DND-41 (cell line): ENCODE measurements around the gene MICAL2.

Experiments
- ATAC-seq: fragments of 200-7000 bp; cut with Tn5 transposase; 3 replicates; pipeline ENCODE4 v1.9.1; 2021; ENCODE audit warnings: low read depth; ENCODE audit not compliant: insufficient read depth
- DNase-seq: peaks from one replicate; pipeline ENCODE4 v3.0.0-alpha.2; 2020
- H2AFZ ChIP-seq: 2 replicates; pipeline ENCODE4 v1.6.0; 2012; ENCODE audit warnings: low read depth, low read length
- H3K27ac ChIP-seq: 2 replicates; pipeline ENCODE4 v1.5.1; 2012; ENCODE audit warnings: low read length, inconsistent platforms
- H3K27me3 ChIP-seq: fragments of 200-600 bp; sonication (generic); 2 replicates; pipeline ENCODE4 v1.6.0; 2012; ENCODE audit warnings: low read length, mild to moderate bottlenecking, inconsistent platforms; ENCODE audit not compliant: insufficient read depth, poor library complexity
- H3K36me3 ChIP-seq: 2 replicates; pipeline ENCODE4 v1.5.1; 2012; ENCODE audit warnings: low read length, inconsistent platforms; ENCODE audit not compliant: insufficient read depth
- H3K4me1 ChIP-seq: 2 replicates; pipeline ENCODE4 v1.5.1; 2012; ENCODE audit warnings: mild to moderate bottlenecking, low read length; ENCODE audit not compliant: insufficient read depth
- H3K4me2 ChIP-seq: 2 replicates; pipeline ENCODE4 v1.6.0; 2012; ENCODE audit warnings: mild to moderate bottlenecking, moderate library complexity, low read length, inconsistent platforms; ENCODE audit not compliant: insufficient read depth
- H3K4me3 ChIP-seq, 2 experiments: fragments of 200-600 bp in 1 of 2; shearing (Covaris generic) in 1 of 2; 2 replicates each; pipeline ENCODE4 v1.5.1; 2012 to 2016; ENCODE audit warnings: inconsistent platforms in 2 of 2, low read length in 2 of 2, mild to moderate bottlenecking in 2 of 2, low read depth in 1 of 2, moderate library complexity in 1 of 2
- H3K79me2 ChIP-seq: 2 replicates; pipeline ENCODE4 v1.6.0; 2012; ENCODE audit warnings: low read length, inconsistent platforms; ENCODE audit not compliant: insufficient read depth
- H3K9ac ChIP-seq: 2 replicates; pipeline ENCODE4 v1.6.0; 2012; ENCODE audit warnings: low read depth, mild to moderate bottlenecking, inconsistent platforms, low read length, moderate library complexity
- H3K9me3 ChIP-seq: 2 replicates; pipeline ENCODE4 v1.5.1; 2012; ENCODE audit warnings: low read length, moderate library complexity, mild to moderate bottlenecking, inconsistent platforms; ENCODE audit not compliant: insufficient read depth, severe bottlenecking
- H4K20me1 ChIP-seq: 2 replicates; pipeline ENCODE4 v1.6.0; 2012; ENCODE audit warnings: low read length; ENCODE audit not compliant: insufficient read depth
- CTCF ChIP-seq: IDR thresholded peaks from 2 replicates; pipeline ENCODE4 v1.5.1; 2012; ENCODE audit warnings: borderline replicate concordance, low read length, moderate library complexity, mild to moderate bottlenecking; ENCODE audit not compliant: poor library complexity, severe bottlenecking; ENCODE audit errors: extremely low read depth
- EZH2 ChIP-seq: IDR thresholded peaks from 3 replicates; pipeline ENCODE4 v1.6.1; 2012; ENCODE audit warnings: borderline replicate concordance, low read depth, mild to moderate bottlenecking, moderate library complexity, low read length, inconsistent platforms; ENCODE audit not compliant: severe bottlenecking

MICAL2 gene

GRCh38 chr11:12298610-12299009, 188.2 kb downstream of the MICAL2 start:
- no peaks in the 10 kb centered on the region for H4K20me1 ChIP-seq
- H3K27ac ChIP-seq, result no peak overlapping the region
- H3K4me3 ChIP-seq, result no peak overlapping the region
- TF ChIP-seq CTCF, result no peak
- no peak for TF ChIP-seq EZH2
- no peak overlapping the region for H3K9ac ChIP-seq
- no peak overlapping the region for H3K4me2 ChIP-seq
- no peaks in the 10 kb centered on the region for H3K4me1 ChIP-seq
- peaks cover 9% of the 10 kb centered on the region for H3K9me3 ChIP-seq
- peaks cover 5% of the 10 kb centered on the region for H3K27me3 ChIP-seq
- no peaks in the 10 kb centered on the region for H3K79me2 ChIP-seq
- DNase-seq, result no peak
- H2AFZ ChIP-seq, result no peak overlapping the region
- H3K36me3 ChIP-seq, result no peaks in the 10 kb centered on the region
- no peak for ATAC-seq

- no peak for ATAC-seq
- no peak for TF ChIP-seq EZH2
- TF ChIP-seq CTCF, result no peak
These were observed 191.0 kb downstream of the MICAL2 start for GRCh38 chr11:12301379-12301778.

GRCh38 chr11:12303421-12304149, 193.2 kb downstream of the MICAL2 start:
- no peaks in the 10 kb centered on the region for H3K27me3 ChIP-seq
- peaks cover 4% of the 10 kb centered on the region for H3K9me3 ChIP-seq
- DNase-seq, result no peak
- no peaks in the 10 kb centered on the region for H3K36me3 ChIP-seq
- H3K4me1 ChIP-seq, result no peaks in the 10 kb centered on the region
- H2AFZ ChIP-seq, result no peak overlapping the region
- TF ChIP-seq CTCF (no peak), EZH2 (no peak)
- no peaks in the 10 kb centered on the region for H4K20me1 ChIP-seq
- H3K4me3 ChIP-seq, result no peak overlapping the region
- H3K27ac ChIP-seq, result no peak overlapping the region
- no peak overlapping the region for H3K9ac ChIP-seq
- no peak for ATAC-seq
- no peak overlapping the region for H3K4me2 ChIP-seq
- no peaks in the 10 kb centered on the region for H3K79me2 ChIP-seq

More at GRCh38 chr11:12301379-12301778, 191.0 kb downstream of the MICAL2 start:
- Histone ChIP-seq H4K20me1 (no peaks in the 10 kb centered on the region), H3K36me3 (no peaks in the 10 kb centered on the region), H3K9me3 (peaks cover 9% of the 10 kb centered on the region), H3K4me1 (no peaks in the 10 kb centered on the region), H3K79me2 (no peaks in the 10 kb centered on the region), H2AFZ (no peak overlapping the region), H3K27me3 (peaks cover 5% of the 10 kb centered on the region), H3K27ac (no peak overlapping the region), H3K4me3 (no peak overlapping the region), H3K9ac (no peak overlapping the region), H3K4me2 (no peak overlapping the region)
- DNase-seq, result no peak
